ENCODE data around the gene PP2D1.

- TF ChIP-seq CTCF (IDR thresholded peaks at IDR 0.05; ENCODE audit: low read depth, low read length): no peak
- no peak for TF ChIP-seq POLR2A (IDR thresholded peaks at IDR 0.05; ENCODE audit: extremely low read depth, insufficient read length)
- TF ChIP-seq MYC (IDR thresholded peaks at IDR 0.05; ENCODE audit: low read depth, low read length): no peak
- no peak for TF ChIP-seq MAX (IDR thresholded peaks at IDR 0.05; ENCODE audit: low read depth, low read length)
Measured at GRCh38 chr3:20051123-20051806, 39.2 kb upstream of the PP2D1 start.
